ENCODE data around the gene MLYCD. TPM values are rescaled to one million over a fixed set of nuclear protein-coding genes. Genes with fewer than 3 reads are reported as not detected.

The MLYCD gene
- polyA plus RNA-seq, 1 experiment = 2.6 TPM

DNA sequence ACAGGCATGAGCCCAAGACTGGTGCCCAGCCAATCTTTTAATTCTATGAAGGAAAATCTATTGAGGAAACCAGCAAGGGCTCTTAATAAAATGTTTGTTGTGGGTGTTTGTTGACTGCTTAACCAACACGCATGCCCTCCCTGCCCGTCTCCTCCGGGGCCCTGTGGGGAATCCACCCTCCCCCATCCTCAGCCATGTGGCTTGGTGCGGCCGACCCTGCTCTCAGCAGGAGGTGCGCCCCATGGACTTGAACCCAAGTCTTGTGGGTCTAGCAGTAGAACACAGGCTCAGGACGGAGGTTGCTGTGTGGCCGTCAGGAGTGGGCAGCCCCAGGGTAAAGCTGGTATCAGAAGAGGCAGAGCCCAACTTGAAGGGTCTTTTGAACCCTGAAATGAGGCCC, 45.1 kb upstream of the MLYCD start:
- ChIA-PET POLR2A (no interaction called here), CTCF (no interaction called here)
- Histone ChIP-seq H3K27me3 (ENCODE audit: control insufficient read depth, insufficient read depth, low read length) (no peaks in the 10 kb centered on the region), H3K4me3 (ENCODE audit: low read depth, low read length) (no peak overlapping the region), H3K36me3 (ENCODE audit: control insufficient read depth, insufficient read depth, low read length) (no peaks in the 10 kb centered on the region)
- DNase-seq (ENCODE audit: low read depth) = no peak
- TF ChIP-seq, protein P1, sequence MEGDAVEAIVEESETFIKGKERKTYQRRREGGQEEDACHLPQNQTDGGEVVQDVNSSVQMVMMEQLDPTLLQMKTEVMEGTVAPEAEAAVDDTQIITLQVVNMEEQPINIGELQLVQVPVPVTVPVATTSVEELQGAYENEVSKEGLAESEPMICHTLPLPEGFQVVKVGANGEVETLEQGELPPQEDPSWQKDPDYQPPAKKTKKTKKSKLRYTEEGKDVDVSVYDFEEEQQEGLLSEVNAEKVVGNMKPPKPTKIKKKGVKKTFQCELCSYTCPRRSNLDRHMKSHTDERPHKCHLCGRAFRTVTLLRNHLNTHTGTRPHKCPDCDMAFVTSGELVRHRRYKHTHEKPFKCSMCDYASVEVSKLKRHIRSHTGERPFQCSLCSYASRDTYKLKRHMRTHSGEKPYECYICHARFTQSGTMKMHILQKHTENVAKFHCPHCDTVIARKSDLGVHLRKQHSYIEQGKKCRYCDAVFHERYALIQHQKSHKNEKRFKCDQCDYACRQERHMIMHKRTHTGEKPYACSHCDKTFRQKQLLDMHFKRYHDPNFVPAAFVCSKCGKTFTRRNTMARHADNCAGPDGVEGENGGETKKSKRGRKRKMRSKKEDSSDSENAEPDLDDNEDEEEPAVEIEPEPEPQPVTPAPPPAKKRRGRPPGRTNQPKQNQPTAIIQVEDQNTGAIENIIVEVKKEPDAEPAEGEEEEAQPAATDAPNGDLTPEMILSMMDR (IDR thresholded peaks at IDR 0.05; ENCODE audit: insufficient read depth, low read depth, low read length) = no peak

DNA sequence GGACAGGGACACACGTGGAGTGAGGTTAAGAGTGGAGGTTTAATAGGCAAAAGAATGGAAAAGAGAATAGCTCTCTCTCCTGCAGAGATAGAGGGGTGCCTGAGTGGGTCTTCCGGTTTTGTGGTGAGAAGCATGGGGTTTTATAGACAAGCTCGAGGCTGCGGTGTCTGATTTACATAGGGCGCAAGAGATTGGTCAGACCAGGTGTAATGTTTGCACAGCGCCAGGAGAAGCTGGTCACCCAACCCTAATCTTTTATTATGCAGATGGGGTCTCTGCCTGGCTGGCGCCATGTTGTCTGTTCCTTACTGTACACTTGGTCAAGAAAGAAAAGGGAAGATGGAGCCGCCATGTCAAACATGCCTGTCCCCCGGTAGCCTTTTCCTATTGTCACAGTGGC, 44.5 kb upstream of the MLYCD start:
- no peak for DNase-seq (ENCODE audit: low read depth)
- TF ChIP-seq, protein P1 (IDR thresholded peaks at IDR 0.05; ENCODE audit: insufficient read depth, low read depth, low read length) = no peak
- CTCF ChIA-PET = interaction anchor here (0.6 to 0.9 kb wide), 2 partner anchors 28 to 544 kb away, joined by 3 read pairs; no protein-coding TSS in a partner anchor
- H3K36me3 ChIP-seq (ENCODE audit: control insufficient read depth, insufficient read depth, low read length) = no peaks in the 10 kb centered on the region
- POLR2A ChIA-PET = no interaction called here
- no peaks in the 10 kb centered on the region for H3K27me3 ChIP-seq (ENCODE audit: control insufficient read depth, insufficient read depth, low read length)
- no peak overlapping the region for H3K4me3 ChIP-seq (ENCODE audit: low read depth, low read length)

DNA sequence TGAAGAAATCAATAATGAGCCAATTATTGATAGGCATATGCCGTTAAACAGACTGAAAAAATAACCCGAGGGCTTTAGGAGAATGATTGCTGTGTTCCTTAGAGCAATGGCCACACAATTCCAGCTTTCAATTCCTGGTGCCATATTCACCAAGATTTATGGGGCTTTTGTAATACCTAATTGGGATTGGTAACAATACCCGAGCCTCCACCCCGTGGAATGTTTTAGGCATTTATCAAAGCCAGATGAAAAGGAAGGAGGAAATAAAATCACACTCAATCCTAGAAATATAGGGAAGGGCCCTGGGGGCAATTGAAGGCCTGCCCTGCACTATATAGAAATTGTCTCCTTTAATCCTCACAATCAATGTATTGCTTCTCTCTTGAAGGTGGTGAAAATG, 42.1 kb upstream of the MLYCD start:
- TF ChIP-seq, protein P1 (IDR thresholded peaks at IDR 0.05; ENCODE audit: insufficient read depth, low read depth, low read length) = no peak
- H3K4me3 ChIP-seq (ENCODE audit: low read depth, low read length) = no peak overlapping the region
- CTCF ChIA-PET = no interaction called here
- POLR2A ChIA-PET = no interaction called here
- DNase-seq (ENCODE audit: low read depth) = no peak
- H3K36me3 ChIP-seq (ENCODE audit: control insufficient read depth, insufficient read depth, low read length) = no peaks in the 10 kb centered on the region
- no peaks in the 10 kb centered on the region for H3K27me3 ChIP-seq (ENCODE audit: control insufficient read depth, insufficient read depth, low read length)

DNA sequence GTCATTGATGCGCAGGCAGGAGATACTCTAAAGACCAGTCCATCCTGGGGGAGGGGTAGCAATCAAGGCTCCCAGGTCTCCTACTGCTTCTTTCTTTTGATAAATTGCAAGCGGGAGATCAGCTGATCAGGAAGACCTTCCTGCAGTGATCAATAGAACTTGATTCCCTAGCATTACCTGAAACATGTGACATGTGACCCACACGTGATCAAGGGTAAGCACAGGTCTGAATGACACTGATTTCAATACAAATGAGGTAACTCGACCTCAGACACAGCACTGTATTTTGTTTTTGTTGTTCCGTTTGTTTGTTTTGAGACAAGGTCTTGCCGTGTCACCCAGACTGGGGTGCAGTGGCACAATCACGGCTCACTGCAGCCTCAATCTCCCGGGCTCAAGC, 39.6 kb upstream of the MLYCD start:
- no peak for DNase-seq (ENCODE audit: low read depth)
- TF ChIP-seq, protein P1 (IDR thresholded peaks at IDR 0.05; ENCODE audit: insufficient read depth, low read depth, low read length) = no peak
- Histone ChIP-seq H3K4me3 (ENCODE audit: low read depth, low read length) (no peak overlapping the region), H3K27me3 (ENCODE audit: control insufficient read depth, insufficient read depth, low read length) (no peaks in the 10 kb centered on the region), H3K36me3 (ENCODE audit: control insufficient read depth, insufficient read depth, low read length) (no peaks in the 10 kb centered on the region)
- ChIA-PET CTCF (no interaction called here), POLR2A (no interaction called here)

DNA sequence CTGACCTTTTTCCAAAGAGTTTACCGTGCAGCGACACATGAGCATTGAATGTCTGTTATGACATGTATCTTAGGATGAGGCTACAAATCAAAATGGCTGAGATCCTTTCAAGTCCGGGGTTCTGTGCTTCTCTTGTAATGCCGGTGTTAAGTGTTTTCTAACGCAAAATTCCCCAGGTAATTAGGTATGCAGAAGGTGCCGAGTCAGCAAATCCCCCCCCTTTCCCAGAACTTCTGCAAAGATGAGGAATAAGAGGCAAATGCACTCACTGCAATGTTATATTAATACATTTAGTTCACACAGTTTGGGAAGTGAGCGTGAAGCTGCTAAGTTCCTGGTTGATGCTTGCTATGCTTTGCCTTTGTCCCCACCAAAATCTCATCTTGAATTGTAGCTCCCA, 36.3 kb upstream of the MLYCD start:
- Histone ChIP-seq H3K4me3 (ENCODE audit: low read depth, low read length) (no peak overlapping the region), H3K27me3 (ENCODE audit: control insufficient read depth, insufficient read depth, low read length) (no peaks in the 10 kb centered on the region), H3K36me3 (ENCODE audit: control insufficient read depth, insufficient read depth, low read length) (no peaks in the 10 kb centered on the region)
- no peak for DNase-seq (ENCODE audit: low read depth)
- ChIA-PET POLR2A (no interaction called here), CTCF (no interaction called here)
- TF ChIP-seq, protein P1 (IDR thresholded peaks at IDR 0.05; ENCODE audit: insufficient read depth, low read depth, low read length) = no peak

All from BJ (cell line).